Muscle of leg (tissue), 11 donors: ENCODE measurements around the gene RPUSD3. TPM values are rescaled to one million over a fixed set of nuclear protein-coding genes. Genes with fewer than 3 reads are reported as not detected.

Source experiments
- DNase-seq: peaks from one replicate; pipeline ENCODE4 v3.0.0; 2013
- H3K27ac ChIP-seq: one replicate; pipeline ENCODE4 v1.5.1; 2013; ENCODE audit warnings: mild to moderate bottlenecking, low read length, control low read depth
- H3K27me3 ChIP-seq: one replicate; pipeline ENCODE4 v1.6.1; 2013; ENCODE audit warnings: low read length; ENCODE audit not compliant: control insufficient read depth, insufficient read depth
- H3K36me3 ChIP-seq: one replicate; pipeline ENCODE4 v1.6.1; 2013; ENCODE audit warnings: low read length; ENCODE audit not compliant: control insufficient read depth, insufficient read depth
- H3K4me1 ChIP-seq: one replicate; pipeline ENCODE4 v1.6.1; 2013; ENCODE audit warnings: low read length; ENCODE audit not compliant: control insufficient read depth, insufficient read depth
- H3K4me3 ChIP-seq: one replicate; pipeline ENCODE4 v1.5.1; 2013; ENCODE audit warnings: low read length, control low read depth
- H3K9me3 ChIP-seq: replicated peaks from 2 replicates; pipeline ENCODE4 v1.6.1; 2013; ENCODE audit warnings: low read depth, low read length; ENCODE audit not compliant: control insufficient read depth
- WGBS: methylation state at CpG from one replicate; pipeline ENCODE4 v1.1.5; 2013; ENCODE audit warnings: missing lambda C conversion rate; ENCODE audit not compliant: insufficient coverage; 5-methylcytosine and 5-hydroxymethylcytosine counted together
- polyA plus RNA-seq, 8 donors: library from polyadenylated mRNA; unstranded; fragments of 120-200 nt; gene quantifications; one replicate each; pipeline versions ENCODE4 v1.2.1 to v1.2.3, GENCODE V29; 2013; ENCODE audit warnings: inconsistent platforms in 1 of 8, low replicate concordance in 1 of 8; ENCODE audit not compliant: insufficient read length in 8 of 8, insufficient read depth in 1 of 8
- total RNA-seq: library from RNA; stranded (reverse); fragments of 120-200 nt; gene quantifications from one replicate; pipeline ENCODE4 v1.2.4, GENCODE V29; 2013

Gene RPUSD3
- total and polyA plus RNA-seq, 9 donors: 18.6 to 32.7 (median 25.5) TPM

- Histone ChIP-seq H3K9me3 (no peaks in the 10 kb centered on the region), H3K27me3 (no peaks in the 10 kb centered on the region), H3K4me1 (peaks cover 21% of the 10 kb centered on the region), H3K4me3 (no peak overlapping the region), H3K27ac (no peak overlapping the region), H3K36me3 (peaks cover 54% of the 10 kb centered on the region)
- WGBS: 99% methylated on average over 6 of the region's 7 CpGs
- DNase-seq: no peak
These were observed 36.9 kb downstream of the RPUSD3 start for GRCh38 chr3:9806688-9807589.

GRCh38 chr3:9806137-9806536, 37.7 kb downstream of the RPUSD3 start:
- no peaks in the 10 kb centered on the region for H3K9me3 ChIP-seq
- H3K27ac ChIP-seq: no peak overlapping the region
- peaks cover 58% of the 10 kb centered on the region for H3K36me3 ChIP-seq
- H3K27me3 ChIP-seq: no peaks in the 10 kb centered on the region
- peaks cover 21% of the 10 kb centered on the region for H3K4me1 ChIP-seq
- DNase-seq: no peak
- 70% methylated on average over 2 of the region's 12 CpGs for WGBS
- no peak overlapping the region for H3K4me3 ChIP-seq

- peaks cover 13% of the 10 kb centered on the region for H3K4me1 ChIP-seq
- H3K9me3 ChIP-seq: no peaks in the 10 kb centered on the region
- H3K27ac ChIP-seq: no peak overlapping the region
- H3K27me3 ChIP-seq: no peaks in the 10 kb centered on the region
- peaks cover 66% of the 10 kb centered on the region for H3K36me3 ChIP-seq
- H3K4me3 ChIP-seq: no peak overlapping the region
- DNase-seq: no peak
- WGBS: no CpG with 5 or more reads among the region's 5 CpGs
These were observed 38.8 kb downstream of the RPUSD3 start for GRCh38 chr3:9804996-9805395.

- peaks cover 80% of the 10 kb centered on the region for H3K36me3 ChIP-seq
- no CpG with 5 or more reads among the region's 1 CpG for WGBS
- H3K27ac ChIP-seq: no peak overlapping the region
- H3K4me1 ChIP-seq: peaks cover under 1% of the 10 kb centered on the region
- no peaks in the 10 kb centered on the region for H3K9me3 ChIP-seq
- no peak for DNase-seq
- H3K27me3 ChIP-seq: no peaks in the 10 kb centered on the region
- no peak overlapping the region for H3K4me3 ChIP-seq
These were observed 40.3 kb downstream of the RPUSD3 start for GRCh38 chr3:9803494-9803893.

GRCh38 chr3:9800529-9800928, 43.3 kb downstream of the RPUSD3 start:
- H3K36me3 ChIP-seq: peaks cover 76% of the 10 kb centered on the region

GRCh38 chr3:9797196-9797945, 46.4 kb downstream of the RPUSD3 start:
- H3K4me1 ChIP-seq: peaks cover 10% of the 10 kb centered on the region
- H3K4me3 ChIP-seq: no peak overlapping the region
- DNase-seq: no peak
- no peak overlapping the region for H3K27ac ChIP-seq
- peaks cover 51% of the 10 kb centered on the region for H3K36me3 ChIP-seq
- 96% methylated on average over 6 of the region's 12 CpGs for WGBS
- H3K9me3 ChIP-seq: no peaks in the 10 kb centered on the region
- no peaks in the 10 kb centered on the region for H3K27me3 ChIP-seq

More at GRCh38 chr3:9800529-9800928, 43.3 kb downstream of the RPUSD3 start:
- DNase-seq: no peak
- Histone ChIP-seq H3K9me3 (no peaks in the 10 kb centered on the region), H3K27ac (no peak overlapping the region), H3K27me3 (no peaks in the 10 kb centered on the region), H3K4me3 (no peak overlapping the region), H3K4me1 (no peaks in the 10 kb centered on the region)
- 79% methylated on average over 2 of the region's 5 CpGs for WGBS

GRCh38 chr3:9795207-9795606, 48.6 kb downstream of the RPUSD3 start:
- H3K27ac ChIP-seq: no peak overlapping the region
- 76% methylated on average over 3 of the region's 5 CpGs for WGBS
- no peaks in the 10 kb centered on the region for H3K27me3 ChIP-seq

GRCh38 chr3:9794400-9794799, 49.4 kb downstream of the RPUSD3 start:
- no peaks in the 10 kb centered on the region for H3K9me3 ChIP-seq
- H3K36me3 ChIP-seq: peaks cover 43% of the 10 kb centered on the region
- H3K27ac ChIP-seq: no peak overlapping the region
- no peaks in the 10 kb centered on the region for H3K27me3 ChIP-seq
- WGBS: 94% methylated on average over 9 of the region's 11 CpGs
- peaks cover 17% of the 10 kb centered on the region for H3K4me1 ChIP-seq
- DNase-seq: no peak
- H3K4me3 ChIP-seq: no peak overlapping the region

More at GRCh38 chr3:9795207-9795606, 48.6 kb downstream of the RPUSD3 start:
- Histone ChIP-seq H3K36me3 (peaks cover 46% of the 10 kb centered on the region), H3K9me3 (no peaks in the 10 kb centered on the region), H3K4me1 (peaks cover 17% of the 10 kb centered on the region), H3K4me3 (no peak overlapping the region)
- no peak for DNase-seq

GRCh38 chr3:9793161-9793781, 50.5 kb downstream of the RPUSD3 start:
- H3K4me1 ChIP-seq: peaks cover 17% of the 10 kb centered on the region
- DNase-seq: peak; percentile 40
- WGBS: 0% methylated on average over 20 of the region's 23 CpGs
- H3K27ac ChIP-seq: peak overlapping the region; percentile 95
- peak overlapping the region; percentile 98 for H3K4me3 ChIP-seq
- no peaks in the 10 kb centered on the region for H3K9me3 ChIP-seq
- no peaks in the 10 kb centered on the region for H3K27me3 ChIP-seq
- H3K36me3 ChIP-seq: peaks cover 42% of the 10 kb centered on the region
